NB4 (cell line): ENCODE data around the gene EXTL1.

Experiments
- CTCF ChIP-seq: IDR thresholded peaks from one replicate; pipeline ENCODE4 v1.5.1; 2012; ENCODE audit warnings: low read depth, low read length
- MAX ChIP-seq: IDR thresholded peaks from 2 replicates; pipeline ENCODE4 v1.6.1; 2011; ENCODE audit warnings: low read depth, low read length
- MYC ChIP-seq: IDR thresholded peaks from 2 replicates; pipeline ENCODE4 v1.6.1; 2011; ENCODE audit warnings: low read depth, low read length
- POLR2A ChIP-seq: IDR thresholded peaks from 2 replicates; pipeline ENCODE4 v1.6.1; 2011; ENCODE audit warnings: mild to moderate bottlenecking; ENCODE audit not compliant: insufficient read length; ENCODE audit errors: extremely low read depth

GRCh38 chr1:25978403-25978802, 43.2 kb upstream of the EXTL1 start:
- TF ChIP-seq CTCF (no peak), MAX (no peak), POLR2A (no peak), MYC (no peak)
